ENCODE measurements around the gene OMA1. TPM values are rescaled to one million over a fixed set of nuclear protein-coding genes. Genes with fewer than 3 reads are reported as not detected.
"Not testable (repeated sequence)": the region's sequence is repeated elsewhere in the genome, so short reads cannot be mapped to it uniquely, and the experiment has no call there.

OMA1 gene
- polyA plus RNA-seq, 3 donors, result 11.2 to 24.5 (median 15.3) TPM

DNA sequence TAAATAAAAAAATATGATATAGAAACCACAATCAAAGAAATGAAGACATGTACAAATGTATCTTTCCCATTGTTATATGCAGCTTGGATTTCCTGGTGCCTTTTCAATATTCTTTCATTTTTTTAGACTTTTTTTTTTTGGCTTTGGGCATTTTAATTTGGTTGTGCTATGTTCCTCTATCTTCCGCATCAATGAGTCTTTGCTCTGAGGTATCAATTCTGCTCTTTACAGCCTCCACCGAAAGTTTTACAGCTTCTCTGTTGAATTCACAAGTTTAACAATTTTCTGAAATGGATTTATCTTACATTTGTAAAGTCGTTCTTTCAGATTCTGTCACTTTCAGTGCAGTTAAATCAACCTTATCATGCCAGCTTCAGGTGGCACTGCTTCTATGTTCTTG is 50.5 kb downstream of the OMA1 start:
- Histone ChIP-seq H3K9me3 (replicated peaks in 1 of 2; ENCODE audit: control insufficient read depth in 1 of 2, insufficient read depth in 1 of 2, low read length in 2 of 2) (no peaks in the 10 kb centered on the region), H3K27me3 (ENCODE audit: control insufficient read depth in 2 of 2, insufficient read depth in 2 of 2, low read length in 2 of 2) (no peaks in the 10 kb centered on the region), H4K20me1 (ENCODE audit: insufficient read depth, low read length) (no peaks in the 10 kb centered on the region), H3K4me1 (ENCODE audit: control insufficient read depth in 1 of 2, insufficient read depth in 2 of 2, low read length in 2 of 2) (peaks cover 6 to 9% of the 10 kb centered on the region in 2 donors), H3K4me2 (replicated peaks; ENCODE audit: extremely low read depth, low read length, poor library complexity, severe bottlenecking) (no peak overlapping the region), H3K36me3 (replicated peaks in 1 of 2; ENCODE audit: control insufficient read depth in 1 of 2, insufficient read depth in 2 of 2, low read length in 2 of 2) (peaks cover 0 to 12% of the 10 kb centered on the region in 2 donors), H3K9ac (ENCODE audit: insufficient read depth, low read length, poor library complexity, severe bottlenecking) (no peak overlapping the region), H3K79me2 (ENCODE audit: insufficient read depth, low read length) (no peaks in the 10 kb centered on the region), H3K4me3 (replicated peaks in 1 of 3; ENCODE audit: low read depth in 2 of 3, low read length in 3 of 3) (no peak overlapping the region), H3K27ac (ENCODE audit: low read depth in 1 of 2, low read length in 2 of 2) (no peak overlapping the region), H2AFZ (ENCODE audit: insufficient read depth, low read depth, low read length, poor library complexity, severe bottlenecking) (no peak overlapping the region)
- intact Hi-C loops (cut with micrococcal nuclease), result no loop called here
- WGBS (ENCODE audit: insufficient coverage), result 83% methylated on average over 1 of the region's 3 CpGs
- Mint-ChIP-seq H3K4me1 (peaks cover 13% of the 10 kb centered on the region), H3K27me3 (ENCODE audit: low read depth in 3 of 3) (no peaks in the 10 kb centered on the region), H3K27ac (no peak overlapping the region), H3K4me3 (no peak overlapping the region), H3K36me3 (peaks cover 28 to 42% of the 10 kb centered on the region in 2 donors), H3K9me3 (peaks cover 4 to 13% (median 5%) of the 10 kb centered on the region in 7 donors)
- TF ChIP-seq, protein P1, sequence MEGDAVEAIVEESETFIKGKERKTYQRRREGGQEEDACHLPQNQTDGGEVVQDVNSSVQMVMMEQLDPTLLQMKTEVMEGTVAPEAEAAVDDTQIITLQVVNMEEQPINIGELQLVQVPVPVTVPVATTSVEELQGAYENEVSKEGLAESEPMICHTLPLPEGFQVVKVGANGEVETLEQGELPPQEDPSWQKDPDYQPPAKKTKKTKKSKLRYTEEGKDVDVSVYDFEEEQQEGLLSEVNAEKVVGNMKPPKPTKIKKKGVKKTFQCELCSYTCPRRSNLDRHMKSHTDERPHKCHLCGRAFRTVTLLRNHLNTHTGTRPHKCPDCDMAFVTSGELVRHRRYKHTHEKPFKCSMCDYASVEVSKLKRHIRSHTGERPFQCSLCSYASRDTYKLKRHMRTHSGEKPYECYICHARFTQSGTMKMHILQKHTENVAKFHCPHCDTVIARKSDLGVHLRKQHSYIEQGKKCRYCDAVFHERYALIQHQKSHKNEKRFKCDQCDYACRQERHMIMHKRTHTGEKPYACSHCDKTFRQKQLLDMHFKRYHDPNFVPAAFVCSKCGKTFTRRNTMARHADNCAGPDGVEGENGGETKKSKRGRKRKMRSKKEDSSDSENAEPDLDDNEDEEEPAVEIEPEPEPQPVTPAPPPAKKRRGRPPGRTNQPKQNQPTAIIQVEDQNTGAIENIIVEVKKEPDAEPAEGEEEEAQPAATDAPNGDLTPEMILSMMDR (IDR thresholded peaks at IDR 0.05), result no peak
- no peak for DNase-seq

DNA sequence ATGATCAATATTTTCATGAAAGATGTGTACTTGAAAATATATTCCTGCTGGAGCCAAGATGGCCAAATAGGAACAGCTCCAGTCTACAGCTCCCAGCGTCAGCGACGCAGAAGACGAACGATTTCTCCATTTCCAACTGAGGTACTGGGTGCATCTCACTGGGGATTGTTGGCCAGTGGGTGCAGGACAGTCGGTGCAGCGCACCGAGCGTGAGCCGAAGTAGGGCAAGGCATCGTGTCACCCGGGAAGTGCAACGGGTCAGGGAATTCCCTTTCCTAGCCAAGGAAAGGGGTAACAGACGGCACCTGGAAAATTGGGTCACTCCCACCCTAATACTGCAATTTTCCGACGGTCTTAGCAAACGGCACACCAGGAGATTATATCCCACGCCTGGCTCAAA is 57.6 kb downstream of the OMA1 start:
- H3K27ac Mint-ChIP-seq; H3K4me3 ChIP-seq (replicated peaks in 1 of 3; ENCODE audit: low read depth in 2 of 3, low read length in 3 of 3); H3K9me3 ChIP-seq (replicated peaks in 1 of 2; ENCODE audit: control insufficient read depth in 1 of 2, insufficient read depth in 1 of 2, low read length in 2 of 2); intact Hi-C loops (cut with micrococcal nuclease); H3K4me2 ChIP-seq (replicated peaks; ENCODE audit: extremely low read depth, low read length, poor library complexity, severe bottlenecking); DNase-seq; H3K4me1 ChIP-seq (ENCODE audit: control insufficient read depth in 1 of 2, insufficient read depth in 2 of 2, low read length in 2 of 2); H2AFZ ChIP-seq (ENCODE audit: insufficient read depth, low read depth, low read length, poor library complexity, severe bottlenecking); H3K9ac ChIP-seq (ENCODE audit: insufficient read depth, low read length, poor library complexity, severe bottlenecking); H3K27me3 ChIP-seq (ENCODE audit: control insufficient read depth in 2 of 2, insufficient read depth in 2 of 2, low read length in 2 of 2); H3K27ac ChIP-seq (ENCODE audit: low read depth in 1 of 2, low read length in 2 of 2); H3K79me2 ChIP-seq (ENCODE audit: insufficient read depth, low read length); H4K20me1 ChIP-seq (ENCODE audit: insufficient read depth, low read length); H3K4me1 Mint-ChIP-seq; H3K4me3 Mint-ChIP-seq; H3K36me3 ChIP-seq (replicated peaks in 1 of 2; ENCODE audit: control insufficient read depth in 1 of 2, insufficient read depth in 2 of 2, low read length in 2 of 2); H3K27me3 Mint-ChIP-seq (ENCODE audit: low read depth in 3 of 3): not testable (repeated sequence)
- WGBS (ENCODE audit: insufficient coverage), result 100% methylated on average over 10 of the region's 18 CpGs
- H3K9me3 Mint-ChIP-seq, result peaks cover 10 to 20% (median 14%) of the 10 kb centered on the region in 7 donors
- peaks cover 34 to 50% of the 10 kb centered on the region in 2 donors for H3K36me3 Mint-ChIP-seq
